Stimulated activated CD4-positive, alpha-beta T cell treated with anti-CD3 and anti-CD28 coated beads, Interleukin-12 subunit alpha, Interleukin-12 subunit beta, amount 100 ng/mL, for 4 hours (primary cell): ENCODE results near the gene DOHH.
"Not testable (repeated sequence)": the region's sequence is repeated elsewhere in the genome, so short reads cannot be mapped to it uniquely, and the experiment has no call there.

Experiments
- DNase-seq: peaks from one replicate; pipeline ENCODE4 v3.0.0-alpha.2; 2020

The DOHH gene

DNA sequence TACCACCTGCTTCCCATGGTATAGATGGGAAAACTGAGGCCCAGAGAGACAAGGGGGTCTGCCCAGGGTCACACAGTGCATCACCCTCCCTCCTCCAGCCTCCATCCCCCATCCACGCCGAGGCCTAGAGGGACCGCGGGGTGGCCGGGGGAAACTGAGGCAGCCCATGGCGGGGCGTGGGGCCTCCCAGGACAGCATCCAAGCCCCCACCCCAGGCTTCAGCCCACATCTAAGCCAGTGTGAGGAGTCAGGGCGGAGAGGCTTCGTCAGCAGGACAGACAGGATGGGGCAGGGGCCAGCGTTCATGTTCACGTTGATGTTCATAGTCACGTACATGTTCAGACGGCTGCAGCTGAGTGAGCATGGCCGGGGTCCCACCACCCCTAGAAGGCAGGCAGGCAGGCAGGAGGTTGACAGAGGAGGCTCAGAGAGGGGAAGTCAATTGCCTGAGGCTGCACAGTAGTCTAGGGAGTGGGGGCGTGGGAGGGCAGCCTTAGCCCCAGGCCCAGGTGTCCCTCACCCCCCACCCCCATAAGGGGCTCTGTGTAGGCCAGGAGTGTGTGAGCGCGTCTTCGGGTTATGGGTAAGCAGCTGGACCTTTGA is 43.4 kb downstream of the DOHH start:
- no peak for DNase-seq

DNA sequence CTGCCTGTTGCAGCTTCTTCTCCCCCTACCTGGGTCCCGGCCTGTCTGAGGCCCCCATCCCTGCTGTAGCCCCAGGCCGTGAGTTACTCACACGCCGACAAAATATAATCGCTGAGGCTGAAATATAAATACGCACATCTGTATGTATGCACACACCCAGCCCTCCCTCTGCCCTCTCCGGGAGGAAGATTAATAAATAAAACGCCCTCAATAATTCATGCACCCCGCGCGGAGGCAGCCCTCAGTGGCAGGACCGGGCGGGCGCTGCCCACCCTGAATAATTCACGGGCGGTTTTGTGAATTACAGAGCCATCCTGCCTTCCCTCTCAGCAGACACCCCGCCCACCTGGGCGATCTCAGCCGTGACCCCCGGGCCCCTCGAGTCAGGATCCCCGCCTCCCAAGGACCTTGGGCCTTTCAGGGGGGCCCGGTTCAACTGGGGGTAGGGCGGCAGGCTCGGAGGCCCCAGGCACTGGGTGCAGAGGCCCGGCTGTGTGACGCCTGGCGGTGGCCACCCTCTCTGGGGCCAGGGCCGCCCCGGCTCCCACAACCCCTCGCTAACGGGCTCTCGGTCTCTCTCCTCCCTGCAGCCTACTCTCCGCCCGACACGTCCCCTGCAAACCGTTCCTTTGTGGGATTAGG is 44.4 kb downstream of the DOHH start:
- DNase-seq: no peak

DNA sequence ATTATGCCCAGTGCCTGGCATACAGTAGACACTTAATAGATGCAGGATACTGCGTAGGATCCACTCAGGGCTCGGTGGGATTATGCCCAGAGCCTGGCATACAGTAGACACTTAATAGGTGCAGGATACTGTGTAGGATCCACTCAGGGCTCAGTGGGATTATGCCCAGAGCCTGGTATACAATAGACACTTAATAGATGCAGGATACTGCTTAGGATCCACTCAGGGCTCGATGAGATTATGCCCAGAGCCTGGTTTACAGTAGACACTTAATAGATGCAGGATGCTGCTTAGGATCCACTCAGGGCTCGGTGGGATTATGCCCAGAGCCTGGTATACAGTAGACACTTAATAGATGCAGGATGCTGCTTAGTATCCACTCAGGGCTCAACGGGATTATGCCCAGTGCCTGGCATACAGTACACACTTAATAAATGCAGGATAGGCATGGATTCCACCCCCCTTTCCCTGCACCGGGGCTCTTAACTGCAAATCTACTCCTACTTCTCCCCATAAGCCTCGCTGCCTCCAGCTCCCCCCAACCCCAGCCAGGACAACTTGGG is 45.0 kb downstream of the DOHH start:
- no peak for DNase-seq

DNA sequence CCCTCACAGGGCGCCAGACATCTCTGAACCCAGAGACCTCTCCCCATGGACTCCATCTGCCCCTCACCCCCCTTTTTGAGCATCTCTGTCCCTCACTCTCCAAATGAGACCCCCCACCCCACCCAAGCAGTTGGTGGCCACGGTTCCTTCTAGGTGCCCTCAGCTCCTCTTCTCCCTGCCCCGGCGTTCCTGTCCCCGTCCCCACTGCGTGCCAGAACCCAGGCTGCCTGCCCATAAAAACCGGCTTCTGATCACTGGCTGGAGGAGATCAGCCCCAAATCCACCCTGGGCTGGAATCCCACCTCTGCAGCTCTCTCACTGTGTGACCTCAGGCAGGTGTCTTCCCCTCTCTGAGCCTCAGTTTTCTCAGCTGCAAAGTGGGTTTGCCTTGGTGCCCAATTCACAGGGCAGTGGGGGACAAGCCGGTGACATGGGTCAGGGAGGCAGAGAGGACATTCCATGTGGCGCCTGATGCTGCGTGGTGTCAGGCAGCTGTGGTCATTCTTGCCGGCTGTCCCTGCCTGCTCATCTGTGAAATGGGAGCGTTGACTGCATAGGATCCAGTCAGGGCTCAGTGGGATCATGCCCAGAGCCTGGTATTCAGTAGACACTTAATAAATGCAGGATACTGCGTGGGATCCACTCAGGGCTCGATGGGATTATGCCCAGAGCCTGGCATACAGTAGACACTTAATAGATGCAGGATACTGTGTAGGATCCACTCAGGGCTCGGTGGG is 45.6 kb downstream of the DOHH start:
- no peak for DNase-seq

DNA sequence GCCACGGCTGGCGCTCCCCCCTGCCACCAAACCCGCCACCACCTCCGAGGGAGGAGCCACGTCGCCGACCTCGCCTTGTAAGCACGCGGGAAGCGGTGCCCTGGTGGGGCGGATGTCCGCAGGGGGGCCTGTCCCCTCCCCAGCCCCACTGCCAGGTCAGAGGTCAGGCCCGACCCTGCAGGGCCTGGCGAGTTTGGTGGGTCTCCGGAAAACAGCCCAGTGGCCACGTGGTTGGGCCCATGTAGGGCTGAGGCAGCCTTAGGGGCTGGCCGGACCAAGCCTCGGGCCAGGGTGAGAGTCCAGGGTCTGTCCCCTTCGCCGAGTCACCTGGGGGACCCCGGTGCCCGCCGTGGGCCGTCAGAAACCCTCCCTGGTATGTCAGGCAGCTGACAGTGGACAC is 46.6 kb downstream of the DOHH start:
- no peak for DNase-seq

DNA sequence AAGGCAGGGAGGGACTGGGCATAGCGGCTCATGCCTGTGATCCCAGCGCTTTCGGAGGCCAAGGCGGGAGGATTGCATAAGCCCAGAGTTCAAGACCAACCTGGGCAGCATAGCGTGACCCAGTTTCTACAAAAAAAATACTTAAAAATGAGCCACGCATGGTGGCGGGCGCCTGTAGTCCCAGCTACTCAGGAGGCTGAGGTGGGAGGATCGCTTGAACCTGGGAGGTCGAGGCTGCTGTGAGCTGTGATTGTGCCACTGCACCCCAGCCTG is 47.6 kb downstream of the DOHH start:
- not testable (repeated sequence) for DNase-seq

DNA sequence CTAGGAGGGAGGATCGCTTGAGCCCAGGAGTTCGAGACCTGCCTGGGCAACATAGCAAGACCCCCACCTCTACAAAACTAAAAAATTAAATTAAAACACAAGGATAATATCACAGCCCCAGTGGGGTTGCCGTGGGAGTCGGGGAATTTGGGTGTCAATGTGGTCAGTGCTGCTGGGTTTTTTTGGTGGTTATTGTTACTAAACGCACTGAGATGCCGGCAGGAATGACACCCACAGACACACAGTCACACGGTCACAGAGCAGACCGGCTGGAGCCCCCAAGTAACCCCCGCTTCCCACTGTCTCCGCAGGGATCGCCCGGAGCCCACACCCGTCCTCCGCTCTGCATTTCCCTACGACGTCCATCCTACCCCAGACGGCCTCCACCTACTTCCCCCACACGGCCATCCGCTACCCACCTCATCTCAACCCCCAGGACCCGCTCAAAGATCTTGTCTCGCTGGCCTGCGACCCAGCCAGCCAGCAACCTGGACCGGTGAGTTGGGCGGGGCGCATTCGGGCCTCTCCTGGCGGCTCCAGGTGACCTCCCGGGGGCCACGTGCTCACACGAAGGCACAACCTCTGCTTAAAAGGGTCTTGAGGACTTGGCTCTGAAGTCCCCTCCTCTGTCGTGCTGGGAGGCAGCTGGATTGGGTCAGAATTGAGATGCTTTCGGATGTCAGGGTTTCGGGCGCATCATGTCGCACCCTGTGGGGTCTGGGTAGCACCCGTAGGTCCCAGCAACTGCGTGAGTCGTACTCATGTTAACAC is 48.1 kb downstream of the DOHH start:
- DNase-seq: no peak

DNA sequence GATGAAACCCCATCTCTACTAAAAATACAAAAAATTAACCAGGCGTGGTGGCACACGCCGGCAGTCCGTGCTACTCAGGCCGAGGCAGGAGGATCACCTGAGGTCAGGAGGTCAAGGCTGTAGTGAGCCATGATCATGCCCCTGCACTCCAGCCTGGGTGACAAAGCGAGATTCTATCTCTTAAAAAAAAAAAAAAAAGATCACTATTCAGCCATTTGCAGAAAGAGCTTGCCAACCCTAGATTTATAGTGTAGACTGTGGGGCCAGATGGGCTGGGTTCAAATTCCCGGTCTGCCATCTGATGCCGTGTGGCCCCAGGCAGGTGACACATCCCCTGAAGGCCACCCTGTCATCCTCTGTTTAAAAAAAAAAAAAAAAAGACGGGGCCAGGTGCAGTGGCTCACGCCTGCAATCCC is 49.0 kb downstream of the DOHH start:
- no peak for DNase-seq

DNA sequence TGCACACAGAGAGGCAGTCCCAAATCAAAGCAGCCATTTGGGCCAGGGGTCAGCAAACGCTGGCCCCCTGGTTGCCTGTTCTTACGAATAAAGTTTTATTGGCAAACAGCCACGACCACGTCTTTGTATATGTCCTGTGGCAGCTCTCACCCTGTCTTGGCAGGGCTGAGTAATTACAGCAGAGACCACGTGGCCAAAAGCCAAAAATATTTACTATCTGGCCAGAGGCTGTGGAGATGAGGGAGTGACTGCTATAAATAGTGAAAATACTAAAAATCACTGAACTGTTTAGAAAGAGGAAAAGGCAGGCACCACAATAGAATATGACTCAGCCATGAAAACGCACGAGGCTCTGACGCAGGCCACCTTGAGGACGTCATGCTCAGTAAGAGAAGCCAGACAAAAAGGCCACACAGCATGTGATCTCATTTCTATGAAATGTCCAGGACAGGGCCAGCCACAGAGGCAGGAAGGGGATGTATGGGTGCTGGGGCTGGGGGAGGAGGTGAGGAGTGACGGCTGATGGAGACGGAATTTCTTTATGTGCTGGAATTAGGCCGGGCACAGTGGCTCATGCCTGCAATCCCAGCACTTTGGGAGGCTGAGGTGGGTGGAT is 49.6 kb downstream of the DOHH start:
- DNase-seq: no peak

DNA sequence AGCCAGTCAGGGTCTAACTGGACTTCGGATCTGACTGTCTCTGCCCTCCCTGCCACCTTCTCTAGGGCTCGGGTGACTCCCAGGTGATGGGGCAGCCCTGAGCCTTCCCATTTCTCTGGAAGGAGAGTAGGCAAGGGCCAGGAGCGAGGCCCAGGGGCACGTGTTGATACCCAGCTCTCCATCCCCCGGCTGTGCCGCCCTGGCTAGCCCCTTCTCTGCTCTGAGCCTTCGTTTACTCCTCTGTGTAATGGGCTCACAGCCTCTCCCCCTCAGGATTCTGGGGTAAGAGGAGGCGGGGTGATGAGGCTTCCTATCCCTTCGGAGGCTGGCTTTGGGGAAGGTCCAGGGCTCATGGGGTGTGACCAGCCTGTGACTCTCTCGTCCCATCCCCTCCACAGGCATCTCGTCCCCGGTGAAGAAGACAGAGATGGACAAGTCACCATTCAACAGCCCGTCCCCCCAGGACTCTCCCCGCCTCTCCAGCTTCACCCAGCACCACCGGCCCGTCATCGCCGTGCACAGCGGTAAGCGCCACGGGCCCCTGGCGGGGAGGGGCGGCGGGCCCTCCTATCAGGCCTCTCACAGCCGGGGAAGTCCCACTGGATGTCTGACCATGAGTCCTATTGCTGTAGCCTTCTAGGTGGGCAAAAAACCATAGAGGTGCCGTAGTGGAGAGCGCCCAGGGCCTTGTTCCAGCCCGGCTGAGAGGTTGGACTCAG is 51.7 kb downstream of the DOHH start:
- DNase-seq: no peak

DNA sequence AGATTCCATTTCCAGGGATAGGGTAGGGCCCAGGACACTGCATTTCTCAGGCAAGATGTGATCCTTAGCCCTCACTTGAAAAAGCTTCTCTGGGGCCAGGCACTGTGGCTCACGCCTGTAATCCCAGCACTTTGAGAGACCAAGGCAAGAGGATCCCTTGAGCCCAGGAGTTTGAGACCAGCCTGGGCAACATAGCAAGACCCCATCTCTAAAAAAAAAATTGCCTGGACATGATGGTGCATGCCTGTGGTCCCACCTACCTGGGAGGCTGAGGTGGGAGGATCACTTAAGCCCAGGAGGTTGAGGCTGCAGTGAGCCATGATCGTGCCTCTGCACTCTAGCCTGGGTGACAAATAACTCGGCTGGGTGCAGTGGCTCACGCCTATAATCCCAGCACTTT is 53.8 kb downstream of the DOHH start:
- not testable (repeated sequence) for DNase-seq

DNA sequence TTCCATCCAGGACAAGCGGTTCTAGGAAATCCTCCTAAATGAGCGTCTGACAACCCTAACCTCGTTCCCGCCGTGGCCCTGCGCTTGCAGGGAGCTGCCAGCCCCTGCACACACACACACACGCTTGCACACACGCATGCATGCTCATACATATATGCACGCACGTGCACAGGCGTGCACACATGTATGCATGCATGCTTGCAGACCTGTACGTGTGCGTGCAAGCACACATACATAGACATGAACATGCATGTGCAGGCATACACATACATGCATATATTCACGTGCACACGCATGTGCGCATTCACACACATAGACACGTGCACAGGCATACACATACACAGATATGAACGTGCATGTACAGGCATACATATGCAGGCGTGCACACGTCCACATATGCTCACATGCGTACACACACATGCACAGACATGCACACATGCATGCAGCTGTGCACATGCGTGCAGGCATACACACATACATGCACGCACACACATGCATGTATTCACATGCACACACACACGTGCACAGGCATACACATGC is 55.7 kb downstream of the DOHH start:
- DNase-seq: no peak

DNA sequence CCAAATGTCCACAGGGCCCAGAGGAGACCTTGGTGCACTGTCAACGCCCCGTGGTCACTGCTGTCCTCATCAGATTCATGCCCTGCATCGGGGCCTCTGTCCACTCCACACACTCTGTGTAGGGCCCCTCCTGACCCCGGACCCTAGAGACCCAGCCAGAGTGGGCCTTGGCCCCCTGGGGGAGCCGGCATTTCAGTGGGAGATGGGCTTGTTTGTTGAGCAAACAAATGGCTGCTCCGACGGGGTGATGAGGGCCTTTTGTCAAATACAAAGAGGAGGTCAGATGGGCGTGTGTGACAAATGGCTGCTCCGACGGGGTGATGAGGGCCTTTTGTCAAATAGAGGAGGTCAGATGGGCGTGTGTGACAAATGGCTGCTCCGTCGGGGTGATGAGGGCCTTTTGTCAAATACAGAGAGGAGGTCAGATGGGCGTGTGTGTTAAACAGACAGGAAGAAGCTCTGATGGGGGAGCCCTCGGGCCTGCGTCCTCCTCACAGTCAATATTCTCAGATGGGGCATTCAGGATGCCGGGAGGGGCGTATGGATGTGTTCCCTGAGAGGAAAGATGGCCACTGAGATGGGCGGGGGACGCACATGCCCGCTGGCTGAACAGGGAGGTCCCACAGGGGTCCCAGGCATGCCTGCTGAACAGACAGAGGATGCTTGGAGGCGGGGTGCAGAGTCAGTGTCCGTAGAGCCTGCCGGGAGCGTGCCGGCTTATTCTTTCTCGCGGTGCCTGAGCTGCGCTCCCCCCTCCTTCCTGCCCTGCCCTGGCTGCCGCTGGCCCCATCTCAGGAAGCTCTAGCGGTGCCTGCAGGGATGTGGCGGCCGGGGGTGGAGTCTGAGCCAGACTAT is 56.4 kb downstream of the DOHH start:
- no peak for DNase-seq

DNA sequence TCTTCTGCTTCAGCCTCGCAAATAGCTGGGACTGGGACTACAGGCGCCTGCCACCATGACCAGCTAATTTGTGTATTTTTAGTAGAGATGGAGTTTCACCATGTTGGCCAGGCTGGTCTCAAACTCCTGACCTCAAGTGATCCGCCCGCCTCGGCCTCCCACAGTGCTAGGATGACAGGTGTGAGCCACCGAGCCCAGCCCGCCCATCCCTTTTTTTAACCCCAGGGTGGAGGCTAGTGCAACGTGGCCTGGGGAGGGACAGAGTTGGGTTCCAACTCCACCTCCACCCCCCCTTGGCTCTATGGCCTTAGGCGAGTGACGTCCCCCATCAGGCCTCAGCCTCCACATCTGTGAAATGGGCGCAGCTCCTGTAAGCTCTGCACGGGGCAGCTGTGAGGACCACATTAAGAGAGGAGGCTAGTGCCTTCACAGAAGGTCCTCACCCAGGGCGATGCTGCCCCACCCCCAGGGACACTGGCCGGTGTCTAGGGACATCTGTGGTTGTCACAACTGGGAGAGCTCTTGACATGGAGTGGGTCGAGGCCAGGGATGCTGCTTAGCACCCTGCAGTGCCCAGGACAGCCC is 57.9 kb downstream of the DOHH start:
- DNase-seq: no peak

DNA sequence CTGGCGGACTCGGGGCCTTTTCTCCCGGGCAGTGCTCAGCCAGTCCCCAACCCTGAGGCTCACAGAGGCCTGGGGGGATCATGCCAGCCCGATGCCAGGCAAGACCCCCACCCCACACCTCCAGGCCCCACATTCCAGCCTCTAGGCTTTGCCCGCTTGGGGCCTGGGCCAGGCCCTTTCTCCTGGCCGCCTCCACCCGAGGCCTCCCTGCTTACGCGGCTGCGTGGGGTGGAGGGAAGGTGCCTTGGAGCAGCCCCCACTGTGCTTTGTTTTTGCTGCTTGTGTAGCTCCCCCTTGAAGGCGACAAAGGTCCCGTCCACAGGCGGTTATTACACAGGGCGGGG is 58.5 kb downstream of the DOHH start:
- no peak for DNase-seq

DNA sequence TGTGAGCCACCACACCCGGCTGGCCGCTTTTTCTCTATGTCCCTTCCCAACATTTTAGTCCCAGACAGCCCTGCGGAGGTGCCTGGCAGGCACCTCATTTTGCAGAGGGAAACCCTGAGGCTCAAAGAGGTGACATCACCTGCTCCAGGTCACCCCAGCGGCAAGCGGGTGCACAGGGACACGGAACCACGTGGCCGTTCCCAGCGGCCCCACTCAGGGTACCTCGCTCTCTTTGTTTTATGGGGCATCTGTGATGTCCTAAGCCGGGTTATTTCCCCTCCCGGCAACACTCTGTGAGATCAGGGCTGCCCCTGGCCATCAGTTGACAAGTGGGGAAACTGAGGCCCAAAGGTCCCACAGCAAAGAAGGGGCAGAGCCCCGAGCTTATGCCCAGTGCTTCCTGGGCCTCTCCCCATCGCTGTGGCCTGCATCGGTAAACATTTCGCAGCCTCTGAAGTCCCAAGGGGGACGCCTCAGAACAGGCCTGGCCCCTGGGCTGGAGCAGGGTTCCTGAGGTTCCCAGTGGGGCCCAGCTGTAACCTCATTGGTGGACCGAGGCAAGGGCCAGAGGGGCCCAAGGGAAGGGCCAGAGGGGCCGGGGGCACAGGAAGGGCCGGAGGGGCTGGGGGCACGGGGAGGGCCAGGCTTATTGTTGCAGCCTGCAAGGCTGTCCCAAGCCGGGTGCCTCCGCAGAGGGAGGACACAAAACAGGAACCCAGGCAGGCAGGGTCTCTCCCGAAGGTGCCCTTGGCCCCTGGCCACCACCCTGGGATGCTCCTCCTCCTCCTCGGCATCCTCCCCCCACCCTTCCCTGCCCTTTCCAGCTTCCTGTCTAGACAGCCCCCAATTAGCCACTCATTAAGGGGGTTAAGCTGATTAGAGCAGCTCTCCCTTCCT is 59.1 kb downstream of the DOHH start:
- no peak for DNase-seq
